Hematopoietic multipotent progenitor cell (in vitro differentiated cells): ENCODE measurements around the gene ARVCF. TPM values are rescaled to one million over a fixed set of nuclear protein-coding genes. Genes with fewer than 3 reads are reported as not detected.
A peak's percentile ranks its signal among the peaks of the same experiment; 100 is the strongest.

Experiments used
- DNase-seq, 3 donors: peaks; one replicate each; pipeline ENCODE4 v3.0.0-alpha.2; 2011 to 2015; ENCODE audit warnings: low read depth in 2 of 3, low spot score in 2 of 3
- total RNA-seq: library from RNA; depleted of rRNA; stranded (reverse); fragments of >200 nt; gene quantifications from one replicate; pipeline ENCODE4 v1.2.3, GENCODE V29; 2012

ARVCF gene
- total RNA-seq, 1 donor = 60.9 TPM

DNA sequence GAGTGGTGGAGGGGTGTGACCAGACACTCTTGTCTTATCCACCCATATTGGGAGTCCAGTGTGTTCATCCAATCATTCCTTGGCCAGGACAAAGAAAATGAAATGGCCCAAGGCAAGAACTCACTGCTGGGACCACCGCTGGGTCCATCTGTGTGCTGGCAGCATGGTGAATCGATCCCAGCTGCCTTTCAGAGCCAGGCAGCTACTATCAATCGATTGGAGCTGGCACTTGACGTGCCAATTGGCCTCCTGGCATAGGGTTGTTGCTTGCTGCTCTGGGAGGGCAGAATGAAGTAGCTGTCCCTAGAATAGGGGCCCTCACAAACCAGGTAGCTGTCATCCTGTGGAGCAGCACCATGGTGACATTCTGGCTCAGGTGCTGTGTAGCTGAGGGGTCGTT lies 1.4 kb upstream of the ARVCF start:
- no peak for DNase-seq

DNA sequence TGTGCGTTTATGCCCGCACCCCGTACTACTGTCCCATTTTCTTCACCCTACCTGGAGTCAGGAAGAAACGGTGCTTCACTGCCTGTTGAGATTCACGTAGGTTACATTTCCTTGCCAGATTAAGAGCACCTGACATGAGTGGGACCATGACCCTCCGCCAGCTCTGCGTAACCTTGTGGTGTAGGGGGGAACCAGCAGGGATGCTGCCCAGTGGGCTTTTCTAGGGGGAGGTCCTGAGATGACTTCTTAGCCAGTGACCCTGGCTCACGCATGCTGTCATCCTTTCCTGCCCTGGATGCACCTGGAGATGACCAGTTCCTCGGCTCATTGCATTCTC lies 967 bp upstream of the ARVCF start:
- no peak for DNase-seq

DNA sequence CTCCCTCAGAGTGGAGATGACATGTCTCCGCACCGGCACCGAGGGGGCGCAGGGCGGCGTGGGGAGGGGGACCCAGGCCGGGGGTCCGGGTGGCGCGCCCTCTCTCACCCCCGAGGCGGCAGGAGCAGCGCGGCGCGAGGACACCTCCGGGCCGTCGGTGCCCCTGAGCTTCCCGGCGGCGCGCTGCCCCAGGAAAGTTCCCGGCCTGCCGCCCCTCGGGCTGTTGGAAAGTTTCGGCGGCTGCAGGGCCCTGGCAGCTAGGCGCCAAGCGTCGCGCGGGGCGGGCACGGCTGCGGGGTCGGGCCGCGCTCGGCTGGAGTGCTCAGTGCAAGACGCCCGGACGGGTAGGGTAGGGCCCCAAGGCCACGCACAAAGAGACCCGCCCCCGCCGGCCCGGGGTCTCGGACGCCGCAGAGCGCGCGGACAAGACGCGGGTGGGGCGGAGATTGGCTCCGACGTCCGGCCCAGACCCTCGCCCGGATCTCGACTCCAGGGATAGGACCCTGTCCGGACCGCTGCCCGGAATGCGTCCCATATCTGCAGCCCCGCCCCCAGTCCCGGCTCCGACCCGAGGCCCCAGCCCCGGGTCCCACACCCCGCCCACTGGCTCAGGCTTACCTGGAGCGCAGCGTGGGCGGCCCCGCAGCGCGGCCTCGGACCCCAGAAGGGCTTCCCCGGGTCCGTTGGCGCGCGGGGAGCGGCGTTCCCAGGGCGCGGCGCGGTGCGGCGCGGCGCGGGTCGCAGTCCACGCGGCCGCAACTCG lies 471 bp downstream of the ARVCF start:
- peak in 1 of 3 donors; percentile 32 for DNase-seq

DNA sequence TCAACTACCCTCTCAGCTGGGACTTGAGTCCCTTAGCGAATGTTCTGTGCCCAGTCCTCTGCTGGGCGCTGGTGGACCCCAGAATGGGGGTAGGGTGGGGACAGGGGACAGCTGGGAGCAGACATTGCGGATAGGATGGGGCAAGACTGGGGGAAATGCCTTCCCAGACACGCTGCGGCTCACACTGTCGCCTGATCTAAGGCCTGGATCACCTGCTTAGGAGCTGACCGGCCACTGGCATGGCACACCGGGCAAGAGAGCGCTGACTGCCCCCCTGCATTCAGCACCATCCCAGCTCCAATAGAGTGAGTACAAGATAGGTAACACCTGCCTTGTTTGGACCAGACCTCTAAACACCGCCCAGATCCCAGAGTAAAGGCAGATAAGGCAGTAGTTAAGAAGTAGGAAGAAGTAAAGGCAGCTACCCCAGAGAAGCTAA lies 1.4 kb downstream of the ARVCF start:
- DNase-seq = no peak

DNA sequence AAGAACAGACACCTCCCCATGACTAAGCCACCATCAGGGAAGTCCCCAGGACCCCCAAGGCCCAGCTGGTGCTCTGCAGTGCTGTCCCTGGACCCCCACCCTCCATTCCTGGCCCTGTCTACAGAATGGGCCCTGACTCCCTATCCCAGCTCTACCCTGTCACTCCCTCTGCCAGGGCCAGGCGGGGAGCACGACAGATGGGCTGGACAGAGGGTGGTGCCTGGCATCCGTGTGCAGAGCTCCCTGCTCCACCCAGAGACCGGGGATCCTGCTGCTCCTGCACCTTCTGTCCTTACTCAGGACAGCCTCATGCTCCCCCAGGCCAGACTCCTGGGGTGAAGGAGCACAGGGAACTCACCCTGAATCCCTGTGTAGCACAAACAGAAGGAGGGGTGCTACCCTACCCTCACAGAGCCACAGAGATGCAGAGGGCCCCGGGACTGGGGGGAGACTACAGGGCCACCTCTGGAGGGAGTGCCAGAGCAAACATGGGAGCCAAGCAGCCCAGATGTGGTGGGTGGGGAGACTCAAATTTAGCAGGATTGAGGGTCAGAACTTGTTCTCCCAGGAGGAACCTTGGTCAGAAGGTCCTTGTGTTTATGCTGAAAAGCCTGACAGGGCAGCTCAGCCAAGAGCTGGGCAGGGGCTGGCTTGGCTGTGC lies 2.0 kb downstream of the ARVCF start:
- DNase-seq = no peak

DNA sequence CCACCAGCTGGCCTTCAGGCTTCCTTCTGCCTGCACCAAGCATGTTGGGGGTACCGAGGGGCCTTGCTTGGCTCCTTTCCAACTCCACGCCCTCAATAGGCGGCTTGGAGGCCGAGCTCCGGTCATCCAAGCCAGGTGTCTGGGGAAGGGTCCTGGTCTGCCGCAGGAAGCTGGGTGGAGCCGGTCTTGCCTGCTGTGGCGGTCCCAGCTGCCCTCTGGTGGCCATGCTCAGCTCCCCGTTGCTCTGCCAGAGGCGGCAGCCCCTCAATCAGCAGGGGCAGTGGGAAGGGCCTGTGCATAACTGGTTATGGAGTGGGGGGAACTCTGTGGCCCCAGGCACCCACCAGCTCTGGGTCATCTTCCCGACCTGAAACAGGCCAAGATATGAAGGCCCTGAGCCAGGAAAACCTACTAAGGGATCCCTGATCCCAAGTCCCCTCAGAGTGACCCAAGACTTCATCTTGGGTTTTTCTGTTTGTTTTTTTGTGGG lies 3.2 kb downstream of the ARVCF start:
- peak in 2 of 3 donors; percentile 62 to 79 for DNase-seq

GRCh38 chr22:20012741-20013331 lies 3.8 kb downstream of the ARVCF start:
- DNase-seq = no peak

- no peak for DNase-seq
These were observed 4.5 kb downstream of the ARVCF start for GRCh38 chr22:20011993-20012740.

- no peak for DNase-seq
These were observed 5.3 kb downstream of the ARVCF start for GRCh38 chr22:20011123-20011992.

DNA sequence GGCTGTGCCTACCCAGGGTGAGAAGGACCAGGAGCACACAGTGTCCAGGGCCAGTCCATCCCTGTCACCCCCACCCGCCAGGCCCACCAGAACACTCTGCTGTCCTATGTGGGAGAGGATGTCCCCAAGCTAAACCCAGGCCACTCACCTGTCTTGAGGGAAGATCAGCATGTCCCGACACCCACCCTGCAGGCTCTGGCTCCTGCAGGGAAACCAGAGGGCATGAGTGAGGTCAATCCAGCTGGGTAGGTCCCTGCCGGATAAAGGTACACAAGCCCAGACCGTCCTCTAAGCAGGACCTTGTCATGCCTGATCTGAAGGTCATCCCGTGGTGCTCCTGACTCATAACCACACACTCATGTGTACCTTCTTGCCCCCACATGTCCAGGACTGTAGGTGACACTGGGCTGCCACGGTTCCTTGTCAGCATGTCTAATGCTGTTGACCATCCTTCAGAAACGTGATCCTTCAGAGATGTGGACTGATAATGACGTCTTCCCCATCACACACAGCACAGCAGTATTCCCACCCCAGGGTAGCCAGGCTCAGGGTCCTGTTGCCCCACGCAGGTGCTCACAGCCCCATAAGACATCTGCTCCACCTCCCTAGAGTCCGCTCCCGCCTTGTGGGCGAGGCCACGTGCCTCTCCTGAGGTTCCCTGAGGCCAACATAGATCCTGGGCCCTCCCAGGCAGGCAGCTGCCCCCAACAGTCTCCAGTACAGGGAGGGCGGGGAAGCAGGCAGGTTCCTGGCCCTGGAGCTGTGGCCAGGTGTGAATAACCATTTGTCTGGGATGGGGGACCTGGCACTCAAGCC lies 6.1 kb downstream of the ARVCF start:
- no peak for DNase-seq

GRCh38 chr22:20009582-20010306 lies 6.9 kb downstream of the ARVCF start:
- no peak for DNase-seq

GRCh38 chr22:20009018-20009491 lies 7.6 kb downstream of the ARVCF start:
- DNase-seq = no peak

DNA sequence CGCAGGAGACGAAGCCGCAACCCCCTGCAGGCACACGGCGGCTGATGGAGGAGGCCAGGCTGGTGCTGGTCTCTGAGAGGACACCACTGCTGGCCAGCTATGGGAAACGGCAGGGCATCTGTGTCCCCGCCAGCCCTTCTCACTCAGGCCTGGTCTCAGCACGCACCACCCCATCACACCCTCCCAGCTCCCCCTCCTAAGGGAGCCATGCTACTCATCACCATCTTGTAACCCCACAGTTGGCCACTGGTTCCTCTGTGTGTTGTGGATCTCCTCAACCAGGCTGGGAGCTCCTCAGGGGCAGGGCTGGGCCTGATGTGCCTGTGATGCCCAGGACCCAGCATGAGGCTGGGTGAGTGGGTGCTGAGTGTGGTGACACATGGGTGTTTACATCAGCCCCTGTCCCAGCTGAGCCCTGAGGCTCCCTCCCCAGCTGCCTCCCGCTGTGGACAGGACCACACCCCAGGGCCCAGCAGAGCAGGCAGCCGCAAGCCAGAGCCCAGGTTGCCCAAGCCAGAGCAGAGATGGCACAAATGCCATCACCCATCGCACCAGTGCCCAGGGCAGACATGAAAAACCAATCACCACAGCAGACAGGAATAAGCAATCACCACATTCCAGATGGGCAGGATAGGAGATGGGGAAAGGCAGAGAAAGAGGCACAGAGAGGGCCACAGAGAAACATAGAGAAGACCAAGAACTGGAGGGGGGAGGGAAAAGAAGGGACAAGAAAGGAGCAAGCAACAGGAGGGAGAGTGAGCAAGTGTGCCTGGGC lies 8.2 kb downstream of the ARVCF start:
- DNase-seq = no peak

- no peak for DNase-seq
These were observed 12.2 kb downstream of the ARVCF start for GRCh38 chr22:20004464-20004863.

DNA sequence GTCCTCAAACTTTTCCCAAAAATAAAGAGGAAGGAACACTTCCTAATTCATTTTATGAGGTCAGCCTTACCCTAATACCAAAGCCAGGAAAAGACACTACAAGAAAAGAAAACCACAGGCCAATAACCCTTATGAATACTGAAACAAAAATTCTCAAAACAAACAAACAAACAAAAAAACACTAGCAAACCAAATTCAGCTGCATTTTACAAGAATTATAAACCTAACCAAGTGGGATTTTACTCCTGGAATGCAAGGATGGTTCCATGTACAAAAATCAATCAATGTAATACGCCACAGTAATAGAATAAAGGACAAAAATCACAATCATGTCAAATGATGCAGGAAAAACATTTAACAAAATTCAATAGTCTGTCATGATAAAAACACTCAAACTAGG lies 13.3 kb downstream of the ARVCF start:
- no peak for DNase-seq

DNA sequence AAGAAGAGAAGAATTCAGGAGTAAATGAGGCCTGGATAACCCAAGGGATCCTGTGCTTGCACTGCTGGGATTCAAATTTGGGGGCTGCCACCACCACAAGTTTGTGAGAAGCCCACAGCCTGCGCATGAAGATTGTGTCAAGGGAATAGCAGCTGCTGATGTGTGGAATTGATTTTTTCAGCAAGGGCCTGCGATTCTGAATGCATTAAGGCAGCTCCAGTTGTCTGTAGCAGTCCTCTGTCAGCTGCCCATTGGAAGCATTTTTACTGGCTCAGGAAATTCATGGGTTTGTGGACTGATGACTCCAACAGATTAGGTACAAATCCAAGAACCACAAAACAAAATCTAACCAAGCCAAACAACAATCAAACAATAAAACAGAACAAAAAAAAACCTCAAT lies 14.0 kb downstream of the ARVCF start:
- DNase-seq = no peak

- DNase-seq = no peak
These were observed 14.5 kb downstream of the ARVCF start for GRCh38 chr22:20002128-20002527.
